T-helper 2 cell treated with Interferon-gamma antibody and Interleukin-4, amounts not matched to agents 5 μg/mL and 100 μg/mL, for 36 hours (primary cell): Measurements from ENCODE around the gene ORMDL1.
"Not testable (repeated sequence)": the region's sequence is repeated elsewhere in the genome, so short reads cannot be mapped to it uniquely, and the experiment has no call there.

Source experiments
- DNase-seq: peaks from one replicate; pipeline ENCODE4 v3.0.0; 2021; ENCODE audit warnings: low spot score
- H3K27ac Mint-ChIP-seq: one replicate; pipeline ENCODE4 v1.8.0; 2021; ENCODE audit warnings: mild to moderate bottlenecking, mixed read lengths
- H3K27me3 Mint-ChIP-seq: one replicate; pipeline ENCODE4 v1.8.0; 2021; ENCODE audit warnings: low read depth, mixed read lengths
- H3K36me3 Mint-ChIP-seq: one replicate; pipeline ENCODE4 v1.8.0; 2021; ENCODE audit warnings: low read depth, mixed read lengths
- H3K4me1 Mint-ChIP-seq: one replicate; pipeline ENCODE4 v1.8.0; 2021; ENCODE audit warnings: low read depth, mixed read lengths
- H3K4me3 Mint-ChIP-seq: one replicate; pipeline ENCODE4 v1.8.0; 2022; ENCODE audit warnings: mild to moderate bottlenecking, moderate library complexity, mixed read lengths
- H3K9me3 Mint-ChIP-seq: one replicate; pipeline ENCODE4 v1.8.0; 2021; ENCODE audit warnings: mixed read lengths

The ORMDL1 gene

GRCh38 chr2:189798312-189799029, 14.3 kb upstream of the ORMDL1 start:
- Mint-ChIP-seq H3K36me3 (peaks cover 23% of the 10 kb centered on the region), H3K27ac (no peak overlapping the region), H3K4me3 (no peak overlapping the region), H3K27me3 (no peaks in the 10 kb centered on the region), H3K9me3 (no peaks in the 10 kb centered on the region), H3K4me1 (peaks cover 2% of the 10 kb centered on the region)
- no peak for DNase-seq

- Mint-ChIP-seq H3K27ac (no peak overlapping the region), H3K9me3 (no peaks in the 10 kb centered on the region), H3K27me3 (no peaks in the 10 kb centered on the region), H3K4me1 (peaks cover 4% of the 10 kb centered on the region), H3K36me3 (peaks cover 27% of the 10 kb centered on the region), H3K4me3 (no peak overlapping the region)
- DNase-seq, result no peak
Observed at GRCh38 chr2:189797902-189798301, 13.8 kb upstream of the ORMDL1 start.

GRCh38 chr2:189794310-189794709, 10.2 kb upstream of the ORMDL1 start:
- Mint-ChIP-seq H3K9me3 (no peaks in the 10 kb centered on the region), H3K36me3 (peaks cover 34% of the 10 kb centered on the region), H3K4me1 (peaks cover 13% of the 10 kb centered on the region), H3K27me3 (no peaks in the 10 kb centered on the region), H3K4me3 (no peak overlapping the region), H3K27ac (no peak overlapping the region)
- DNase-seq, result no peak

GRCh38 chr2:189791338-189792042, 7.4 kb upstream of the ORMDL1 start:
- Mint-ChIP-seq H3K4me1 (peaks cover 22% of the 10 kb centered on the region), H3K9me3 (no peaks in the 10 kb centered on the region), H3K36me3 (peaks cover 35% of the 10 kb centered on the region), H3K27me3 (no peaks in the 10 kb centered on the region), H3K27ac (no peak overlapping the region), H3K4me3 (peak overlapping the region; percentile 33)
- no peak for DNase-seq

- H3K27ac Mint-ChIP-seq, result peak overlapping the region; percentile 87
- H3K27me3 Mint-ChIP-seq, result no peaks in the 10 kb centered on the region
- no peaks in the 10 kb centered on the region for H3K9me3 Mint-ChIP-seq
- H3K4me1 Mint-ChIP-seq, result peaks cover 49% of the 10 kb centered on the region
- H3K36me3 Mint-ChIP-seq, result peaks cover 47% of the 10 kb centered on the region
- no peak for DNase-seq
- H3K4me3 Mint-ChIP-seq, result peak overlapping the region; percentile 81
Observed at GRCh38 chr2:189783451-189783926, 650 bp downstream of the ORMDL1 start.

GRCh38 chr2:189782221-189782671, 1.9 kb downstream of the ORMDL1 start:
- H3K27me3 Mint-ChIP-seq, result no peaks in the 10 kb centered on the region
- peak overlapping the region; percentile 81 for H3K4me3 Mint-ChIP-seq
- H3K9me3 Mint-ChIP-seq, result no peaks in the 10 kb centered on the region
- H3K36me3 Mint-ChIP-seq, result peaks cover 45% of the 10 kb centered on the region
- DNase-seq, result no peak
- peaks cover 44% of the 10 kb centered on the region for H3K4me1 Mint-ChIP-seq
- peak overlapping the region; percentile 79 for H3K27ac Mint-ChIP-seq

- peaks cover 3% of the 10 kb centered on the region for H3K4me1 Mint-ChIP-seq
Observed at GRCh38 chr2:189772212-189772611, 11.9 kb downstream of the ORMDL1 start.

GRCh38 chr2:189770590-189771322, 13.4 kb downstream of the ORMDL1 start:
- Mint-ChIP-seq H3K4me1 (peaks cover 2% of the 10 kb centered on the region), H3K27me3 (no peaks in the 10 kb centered on the region), H3K36me3 (peaks cover 57% of the 10 kb centered on the region), H3K27ac (no peak overlapping the region), H3K4me3 (no peak overlapping the region), H3K9me3 (no peaks in the 10 kb centered on the region)
- DNase-seq, result no peak

More at GRCh38 chr2:189772212-189772611, 11.9 kb downstream of the ORMDL1 start:
- no peaks in the 10 kb centered on the region for H3K27me3 Mint-ChIP-seq
- no peak for DNase-seq
- peaks cover 48% of the 10 kb centered on the region for H3K36me3 Mint-ChIP-seq
- no peak overlapping the region for H3K4me3 Mint-ChIP-seq
- H3K27ac Mint-ChIP-seq, result no peak overlapping the region
- H3K9me3 Mint-ChIP-seq, result no peaks in the 10 kb centered on the region

GRCh38 chr2:189763908-189764661, 20.1 kb downstream of the ORMDL1 start:
- peak overlapping the region; percentile 95 for H3K4me3 Mint-ChIP-seq

GRCh38 chr2:189762551-189763298, 21.4 kb downstream of the ORMDL1 start, which contains the start of gene OSGEPL1:
Gene OSGEPL1, minus strand, starts transcription at chr2:189762792. Its CDS starts 1,152 bp downstream, at chr2:189761640.
- peaks cover 10% of the 10 kb centered on the region for H3K4me1 Mint-ChIP-seq
- peak within 1 kb of the TSS; percentile 98 for H3K27ac Mint-ChIP-seq
- no peaks in the 10 kb centered on the region for H3K9me3 Mint-ChIP-seq
- H3K4me3 Mint-ChIP-seq, result peak within 1 kb of the TSS; percentile 95
- no peaks in the 10 kb centered on the region for H3K27me3 Mint-ChIP-seq
- H3K36me3 Mint-ChIP-seq, result peaks cover 15% of the 10 kb centered on the region
- DNase-seq, result peak; percentile 90

More at GRCh38 chr2:189763908-189764661, 20.1 kb downstream of the ORMDL1 start:
- Mint-ChIP-seq H3K36me3 (peaks cover 21% of the 10 kb centered on the region), H3K27ac (no peak overlapping the region), H3K4me1 (peaks cover 10% of the 10 kb centered on the region), H3K27me3 (no peaks in the 10 kb centered on the region), H3K9me3 (no peaks in the 10 kb centered on the region)
- no peak for DNase-seq

GRCh38 chr2:189762229-189762550, 21.9 kb downstream of the ORMDL1 start:
- no peaks in the 10 kb centered on the region for H3K9me3 Mint-ChIP-seq
- peaks cover 10% of the 10 kb centered on the region for H3K4me1 Mint-ChIP-seq
- H3K36me3 Mint-ChIP-seq, result peaks cover 14% of the 10 kb centered on the region
- H3K27me3 Mint-ChIP-seq, result no peaks in the 10 kb centered on the region
- H3K4me3 Mint-ChIP-seq, result peak overlapping the region; percentile 95
- H3K27ac Mint-ChIP-seq, result peak overlapping the region; percentile 98
- no peak for DNase-seq

GRCh38 chr2:189760154-189760553, 24.0 kb downstream of the ORMDL1 start:
- not testable (repeated sequence) for H3K9me3 Mint-ChIP-seq, H3K4me3 Mint-ChIP-seq, H3K27ac Mint-ChIP-seq, DNase-seq, H3K27me3 Mint-ChIP-seq, H3K36me3 Mint-ChIP-seq
- H3K4me1 Mint-ChIP-seq, result peaks cover 10% of the 10 kb centered on the region
